Ovary (tissue), 9 donors: ENCODE measurements around the gene DPP9. TPM values are rescaled to one million over a fixed set of nuclear protein-coding genes. Genes with fewer than 3 reads are reported as not detected.
"Not testable (repeated sequence)": the region's sequence is repeated elsewhere in the genome, so short reads cannot be mapped to it uniquely, and the experiment has no call there.

Experiments used
- DNase-seq, 5 donors: peaks; one replicate each; pipeline ENCODE4 v3.0.0-alpha.2; 2019 to 2020
- H3K27ac ChIP-seq, 2 donors: fragments of 200-600 bp; one replicate each; pipeline versions ENCODE4 v1.5.1 to v1.8.0; 2019 to 2022
- H3K27me3 ChIP-seq: fragments of 200-600 bp; one replicate; pipeline ENCODE4 v1.8.0; 2022
- H3K36me3 ChIP-seq: fragments of 200-600 bp; sonication (generic); one replicate; pipeline ENCODE4 v1.5.1; 2019
- H3K4me1 ChIP-seq: one replicate; pipeline ENCODE4 v1.8.1; 2013; ENCODE audit warnings: mild to moderate bottlenecking, moderate library complexity; ENCODE audit not compliant: insufficient read depth
- H3K4me3 ChIP-seq: fragments of 200-600 bp; sonication (generic); one replicate; pipeline ENCODE4 v1.5.1; 2017
- H3K9me3 ChIP-seq, 2 donors: fragments of 200-600 bp in 1 of 2; sonication (generic) in 1 of 2; one replicate each; pipeline versions ENCODE4 v1.5.1 to v1.8.1; 2013 to 2019; ENCODE audit warnings: mild to moderate bottlenecking in 1 of 2, moderate library complexity in 1 of 2
- CTCF ChIP-seq, 3 donors: fragments of 450-650 bp in 2 of 3; fragments of 200-600 bp in 1 of 3; IDR thresholded peaks; one replicate each; pipeline versions ENCODE4 v1.5.1 to v1.8.0; 2016 to 2022; ENCODE audit warnings: antibody characterized with exemption in 3 of 3, mild to moderate bottlenecking in 1 of 3
- EP300 ChIP-seq: sonication (generic); formaldehyde crosslinking; IDR thresholded peaks from one replicate; pipeline ENCODE4 v1.6.1; 2017; ENCODE audit warnings: antibody characterized with exemption
- POLR2A ChIP-seq: fragments of 450-650 bp; IDR thresholded peaks from one replicate; pipeline ENCODE4 v1.6.1; 2017; ENCODE audit warnings: antibody characterized with exemption, mild to moderate bottlenecking, moderate library complexity
- whole genome bisulfite sequencing, 3 donors: extraction: QIAGEN DNeasy Blood & Tissue Kit in 1 of 3; methylation state at CpG; one replicate each; pipeline versions ENCODE4 v1.1.5 to v1.1.7; 2013 to 2017; 5-methylcytosine and 5-hydroxymethylcytosine counted together
- intact Hi-C, 4 donors: fragments of 100-400 bp; cut with DNase I; formaldehyde crosslinking; loops; one replicate each; pipeline versions ENCODE4 v1.11.0 to v1.15.1; 2022 to 2023
- polyA plus RNA-seq, 2 donors: library from polyadenylated mRNA; stranded (reverse); fragments of 200-250 nt in 1 of 2; fragments of 350-450 nt in 1 of 2; fragmentation: Illumina TruSeq in 1 of 2; extraction: RNeasy Lipid Tissue Mini Kit (QIAGEN cat#74804) in 1 of 2; gene quantifications; one replicate each; pipeline ENCODE4 v1.2.3, GENCODE V29; 2013 to 2014
- total RNA-seq, 7 donors: library from RNA; depleted of rRNA in 2 of 7; stranded (reverse); fragments of >200 nt in 2 of 7; fragmentation: NEBNext Ultra II Directional in 3 of 7; extraction: Animal tissue kit (Norgen Biotek cat#: 25700) in 3 of 7; gene quantifications; one replicate each; pipeline versions ENCODE4 v1.1.0 to v1.2.4, GENCODE V29; 2016 to 2023
- donor health status: DM: no; HTN: no; CAD: no; lungs with moderate emphysema.
- donor health status: DM: no; HTN: no; CAD: no.
- donor health status: Bipolar disorder and iron deficiency.
- donor health status: DM: yes; HTN: yes; CAD: no.
- donor health status: DM: no; HTN: no; CAD: no.
- donor health status: DM: yes; HTN: yes; CAD: no.

The DPP9 gene
- total and polyA plus RNA-seq, 9 donors = 14.4 to 69.5 (median 40.1) TPM

- no peak for TF ChIP-seq CTCF (IDR thresholded peaks at IDR 0.05)
- no peak for TF ChIP-seq POLR2A
- TF ChIP-seq EP300 = no peak
- DNase-seq = no peak
- no peaks in the 10 kb centered on the region for H3K36me3 ChIP-seq
- 70 to 75% (median 74%) methylated on average over 6 of the region's 6 CpGs for WGBS, 3 donors
- H3K27ac ChIP-seq = no peak overlapping the region
- no peak overlapping the region for H3K4me3 ChIP-seq
- no peaks in the 10 kb centered on the region for H3K27me3 ChIP-seq
- intact Hi-C loops = no loop called here
- no peaks in the 10 kb centered on the region for H3K4me1 ChIP-seq
- H3K9me3 ChIP-seq = no peaks in the 10 kb centered on the region
Observed at GRCh38 chr19:4754248-4754647, 30.6 kb upstream of the DPP9 start.

- Histone ChIP-seq H3K36me3 (no peaks in the 10 kb centered on the region), H3K27ac (no peak overlapping the region), H3K9me3 (no peaks in the 10 kb centered on the region), H3K4me1 (peaks cover 2% of the 10 kb centered on the region), H3K4me3 (no peak overlapping the region), H3K27me3 (no peaks in the 10 kb centered on the region)
- TF ChIP-seq EP300 (no peak), CTCF (IDR thresholded peaks at IDR 0.05) (no peak), POLR2A (no peak)
- DNase-seq = no peak
- 65 to 69% (median 66%) methylated on average over 18 of the region's 18 CpGs for WGBS, 3 donors
- intact Hi-C loops = no loop called here
Observed at GRCh38 chr19:4749870-4750590, 26.4 kb upstream of the DPP9 start.

GRCh38 chr19:4748589-4748988 is 24.9 kb upstream of the DPP9 start:
- H3K4me3 ChIP-seq = no peak overlapping the region
- peaks cover 7% of the 10 kb centered on the region for H3K4me1 ChIP-seq
- 37 to 44% (median 40%) methylated on average over 9 of the region's 9 CpGs for WGBS, 3 donors
- intact Hi-C loops = no loop called here
- DNase-seq = no peak
- H3K9me3 ChIP-seq = no peaks in the 10 kb centered on the region
- no peaks in the 10 kb centered on the region for H3K27me3 ChIP-seq
- TF ChIP-seq EP300 = no peak
- H3K36me3 ChIP-seq = no peaks in the 10 kb centered on the region
- no peak overlapping the region for H3K27ac ChIP-seq

- Histone ChIP-seq H3K9me3 (no peaks in the 10 kb centered on the region), H3K27ac (no peak overlapping the region), H3K36me3 (no peaks in the 10 kb centered on the region), H3K4me1 (peaks cover 7% of the 10 kb centered on the region), H3K4me3 (no peak overlapping the region), H3K27me3 (no peaks in the 10 kb centered on the region)
- DNase-seq = no peak
- TF ChIP-seq CTCF (IDR thresholded peaks at IDR 0.05) (no peak), EP300 (no peak), POLR2A (no peak)
- WGBS, 3 donors = 33 to 37% (median 34%) methylated on average over 11 of the region's 11 CpGs
- intact Hi-C loops = no loop called here
Observed at GRCh38 chr19:4748185-4748584, 24.5 kb upstream of the DPP9 start.

GRCh38 chr19:4745986-4746385 is 22.3 kb upstream of the DPP9 start:
- intact Hi-C loops = no loop called here
- no peak for DNase-seq
- 78 to 82% (median 81%) methylated on average over 8 of the region's 8 CpGs for WGBS, 3 donors

GRCh38 chr19:4745175-4745574 is 21.5 kb upstream of the DPP9 start:
- WGBS, 3 donors = 19 to 32% (median 22%) methylated on average over 10 of the region's 10 CpGs
- Histone ChIP-seq H3K27ac (peak overlapping the region in 1 of 2 donors; percentile 6), H3K4me1 (peaks cover 17% of the 10 kb centered on the region)
- H3K36me3 ChIP-seq, H3K9me3 ChIP-seq, H3K4me3 ChIP-seq, H3K27me3 ChIP-seq, intact Hi-C loops, DNase-seq: not testable (repeated sequence)

More at GRCh38 chr19:4745986-4746385, 22.3 kb upstream of the DPP9 start:
- Histone ChIP-seq H3K36me3 (no peaks in the 10 kb centered on the region), H3K4me1 (peaks cover 17% of the 10 kb centered on the region), H3K27me3 (no peaks in the 10 kb centered on the region), H3K9me3 (no peaks in the 10 kb centered on the region), H3K27ac (no peak overlapping the region), H3K4me3 (no peak overlapping the region)
- TF ChIP-seq POLR2A (no peak), EP300 (no peak), CTCF (IDR thresholded peaks at IDR 0.05) (no peak)
